ENCODE measurements around the gene THAP8. TPM values are rescaled to one million over a fixed set of nuclear protein-coding genes. Genes with fewer than 3 reads are reported as not detected.

The THAP8 gene
- total and polyA plus RNA-seq, 2 of the 8 experiments (the other 6 are each of a cell fraction or from before 2014, with no cell fraction given), result 6.0 to 11.1 TPM

GRCh38 chr19:36072081-36072480 lies 18.0 kb upstream of the THAP8 start (continued):
- TF ChIP-seq CHD7 (IDR thresholded peaks at IDR 0.05; ENCODE audit: insufficient replicate concordance, low read length) (no peak), CEBPB (IDR thresholded peaks at IDR 0.05; ENCODE audit: low read depth, low read length) (no peak), POLR2AphosphoS5 (IDR thresholded peaks at IDR 0.05; ENCODE audit: low read depth, low read length) (no peak), TAF1 (IDR thresholded peaks at IDR 0.05; ENCODE audit: low read depth, low read length) (no peak), KDM5A (IDR thresholded peaks at IDR 0.05; ENCODE audit: low read length) (no peak), HDAC6 (IDR thresholded peaks at IDR 0.05; ENCODE audit: low read depth, low read length) (no peak), EP300 (IDR thresholded peaks at IDR 0.05; ENCODE audit: borderline replicate concordance in 1 of 2, low read depth in 2 of 2, low read length in 2 of 2) (no peak), RFX5 (IDR thresholded peaks at IDR 0.05; ENCODE audit: borderline replicate concordance, low read depth, low read length) (no peak), SAP30 (IDR thresholded peaks at IDR 0.05; ENCODE audit: insufficient read depth, insufficient replicate concordance, low read length) (no peak), CTBP2 (IDR thresholded peaks at IDR 0.05; ENCODE audit: borderline replicate concordance, insufficient read depth, insufficient read length, low read length) (no peak), KDM1A (IDR thresholded peaks at IDR 0.05; ENCODE audit: borderline replicate concordance, low read length) (no peak), SP1 (IDR thresholded peaks at IDR 0.05; ENCODE audit: low read depth, low read length) (no peak)

Data from H1 (cell line).